GM12878 (cell line): ENCODE measurements around the gene MYO7A. TPM values are rescaled to one million over a fixed set of nuclear protein-coding genes. Genes with fewer than 3 reads are reported as not detected.

Experiments
- ATF7 ChIP-seq: fragments of 450-650 bp; IDR thresholded peaks from 2 replicates; pipeline ENCODE4 v1.6.1; 2016; ENCODE audit warnings: low read depth, mild to moderate bottlenecking
- FOXM1 ChIP-seq: IDR thresholded peaks from 2 replicates; pipeline ENCODE4 v1.6.1; 2012; ENCODE audit warnings: low read depth, mild to moderate bottlenecking, inconsistent platforms, low read length, moderate library complexity
- KAT2A ChIP-seq: conservative IDR thresholded peaks from 2 replicates; pipeline ENCODE4 v1.6.1; 2011; ENCODE audit warnings: low read depth, low read length; ENCODE audit not compliant: control insufficient read depth
- RELA ChIP-seq: fragments of 450-650 bp; IDR thresholded peaks from 2 replicates; pipeline ENCODE4 v1.8.0; 2014; ENCODE audit warnings: borderline replicate concordance; ENCODE audit not compliant: partially characterized antibody
- SREBF2 ChIP-seq: IDR thresholded peaks from 2 replicates; pipeline ENCODE4 v1.6.1; 2012; ENCODE audit warnings: mild to moderate bottlenecking, low read length
- SUPT20H ChIP-seq: IDR thresholded peaks from 2 replicates; pipeline ENCODE4 v1.6.1; 2011; ENCODE audit warnings: low read depth, mild to moderate bottlenecking, low read length, moderate library complexity, borderline replicate concordance; ENCODE audit not compliant: control insufficient read depth
- SUZ12 ChIP-seq: fragments of 200-600 bp; sonication (generic); IDR thresholded peaks from one replicate; pipeline ENCODE4 v1.6.1; 2018; ENCODE audit warnings: antibody characterized with exemption, mild to moderate bottlenecking; ENCODE audit not compliant: unreplicated experiment
- polyA plus RNA-seq, 11 experiments: library from polyadenylated mRNA; depleted of rRNA in 4 of 11; unstranded in 6 of 11; stranded (reverse) in 5 of 11; fragments of >200 nt; fragmentation: Nextera tagmentation in 4 of 11; fragmentation: Illumina TruSeq in 1 of 11; extraction: Ambion mirVana in 4 of 11; extraction: Trizol in 1 of 11; gene quantifications; 1 replicate in 1 of 11; 2 replicates in 10 of 11; pipeline versions ENCODE4 v1.2.1 to v1.2.3, GENCODE V29; 2011 to 2016; ENCODE audit warnings: inconsistent platforms in 2 of 11, missing spikeins in 2 of 11, low read depth in 1 of 11
- total RNA-seq, 4 experiments: library from RNA; depleted of rRNA in 3 of 4; stranded (reverse); fragments of >200 nt in 3 of 4; fragmentation: Illumina TruSeq in 1 of 4; extraction: Trizol in 1 of 4; gene quantifications; 2 replicates each; pipeline versions ENCODE4 v1.2.1 to v1.2.3, GENCODE V29; 2013 to 2021
- TF ChIP-seq, protein P1 (sequence below): fragments of 150-350 bp; IDR thresholded peaks from 2 replicates; pipeline ENCODE4 v1.6.1; 2016; ENCODE audit warnings: low read depth, low read length
- TF ChIP-seq, protein P2 (sequence below): fragments of 450-650 bp; IDR thresholded peaks from 2 replicates; pipeline ENCODE4 v1.6.1; 2016; ENCODE audit warnings: mild to moderate bottlenecking

MYO7A gene
- total and polyA plus RNA-seq, 10 of the 15 experiments (the other 5 are each of a cell fraction or from before 2014, with no cell fraction given) = 0.01 to 0.21 (median 0.04) TPM; not detected in 6

DNA sequence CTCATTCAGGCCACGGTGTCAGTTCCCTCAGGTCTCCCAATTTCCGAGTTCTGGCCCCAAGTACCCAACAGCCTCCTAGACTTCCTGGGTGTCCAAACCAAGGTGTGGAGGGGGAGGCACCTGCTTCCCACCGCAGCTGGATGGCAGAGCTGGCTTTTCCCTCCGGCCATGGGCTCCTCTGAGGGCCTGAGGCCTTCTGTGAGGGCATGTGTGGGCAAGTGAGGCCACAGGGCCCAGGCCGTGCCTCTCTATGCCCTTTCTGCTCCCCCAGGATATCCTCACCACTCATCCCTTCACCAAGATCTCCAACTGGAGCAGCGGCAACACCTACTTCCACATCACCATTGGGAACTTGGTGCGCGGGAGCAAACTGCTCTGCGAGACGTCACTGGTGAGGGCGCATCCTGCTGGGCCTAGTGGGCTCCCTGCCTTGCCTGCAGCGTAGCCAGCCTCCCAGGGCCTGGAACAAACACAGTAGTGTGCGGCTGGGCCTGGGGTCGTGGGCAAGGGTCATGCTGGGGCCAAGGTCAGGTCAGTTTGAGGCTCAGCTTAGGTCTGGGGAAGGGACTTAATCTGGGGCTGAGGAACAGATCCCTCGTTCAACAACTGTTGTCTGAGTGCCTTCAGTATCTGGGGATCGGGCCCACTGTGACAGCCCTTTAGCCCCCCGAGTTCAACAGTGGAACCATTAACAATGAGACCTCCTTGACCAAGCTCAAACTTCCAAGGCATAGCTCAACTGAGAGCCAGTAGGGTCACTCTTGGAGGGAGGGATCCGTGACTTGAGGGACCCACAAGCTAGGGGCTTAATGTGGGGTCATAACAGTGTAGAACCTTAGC is 85.8 kb downstream of the MYO7A start (continued):
- TF ChIP-seq, protein P1, sequence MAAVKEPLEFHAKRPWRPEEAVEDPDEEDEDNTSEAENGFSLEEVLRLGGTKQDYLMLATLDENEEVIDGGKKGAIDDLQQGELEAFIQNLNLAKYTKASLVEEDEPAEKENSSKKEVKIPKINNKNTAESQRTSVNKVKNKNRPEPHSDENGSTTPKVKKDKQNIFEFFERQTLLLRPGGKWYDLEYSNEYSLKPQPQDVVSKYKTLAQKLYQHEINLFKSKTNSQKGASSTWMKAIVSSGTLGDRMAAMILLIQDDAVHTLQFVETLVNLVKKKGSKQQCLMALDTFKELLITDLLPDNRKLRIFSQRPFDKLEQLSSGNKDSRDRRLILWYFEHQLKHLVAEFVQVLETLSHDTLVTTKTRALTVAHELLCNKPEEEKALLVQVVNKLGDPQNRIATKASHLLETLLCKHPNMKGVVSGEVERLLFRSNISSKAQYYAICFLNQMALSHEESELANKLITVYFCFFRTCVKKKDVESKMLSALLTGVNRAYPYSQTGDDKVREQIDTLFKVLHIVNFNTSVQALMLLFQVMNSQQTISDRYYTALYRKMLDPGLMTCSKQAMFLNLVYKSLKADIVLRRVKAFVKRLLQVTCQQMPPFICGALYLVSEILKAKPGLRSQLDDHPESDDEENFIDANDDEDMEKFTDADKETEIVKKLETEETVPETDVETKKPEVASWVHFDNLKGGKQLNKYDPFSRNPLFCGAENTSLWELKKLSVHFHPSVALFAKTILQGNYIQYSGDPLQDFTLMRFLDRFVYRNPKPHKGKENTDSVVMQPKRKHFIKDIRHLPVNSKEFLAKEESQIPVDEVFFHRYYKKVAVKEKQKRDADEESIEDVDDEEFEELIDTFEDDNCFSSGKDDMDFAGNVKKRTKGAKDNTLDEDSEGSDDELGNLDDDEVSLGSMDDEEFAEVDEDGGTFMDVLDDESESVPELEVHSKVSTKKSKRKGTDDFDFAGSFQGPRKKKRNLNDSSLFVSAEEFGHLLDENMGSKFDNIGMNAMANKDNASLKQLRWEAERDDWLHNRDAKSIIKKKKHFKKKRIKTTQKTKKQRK = no peak
- TF ChIP-seq SUPT20H (no peak), FOXM1 (no peak), ATF7 (no peak), SUZ12 (no peak), RELA (no peak), KAT2A (no peak), SREBF2 (no peak)
- TF ChIP-seq, protein P2, sequence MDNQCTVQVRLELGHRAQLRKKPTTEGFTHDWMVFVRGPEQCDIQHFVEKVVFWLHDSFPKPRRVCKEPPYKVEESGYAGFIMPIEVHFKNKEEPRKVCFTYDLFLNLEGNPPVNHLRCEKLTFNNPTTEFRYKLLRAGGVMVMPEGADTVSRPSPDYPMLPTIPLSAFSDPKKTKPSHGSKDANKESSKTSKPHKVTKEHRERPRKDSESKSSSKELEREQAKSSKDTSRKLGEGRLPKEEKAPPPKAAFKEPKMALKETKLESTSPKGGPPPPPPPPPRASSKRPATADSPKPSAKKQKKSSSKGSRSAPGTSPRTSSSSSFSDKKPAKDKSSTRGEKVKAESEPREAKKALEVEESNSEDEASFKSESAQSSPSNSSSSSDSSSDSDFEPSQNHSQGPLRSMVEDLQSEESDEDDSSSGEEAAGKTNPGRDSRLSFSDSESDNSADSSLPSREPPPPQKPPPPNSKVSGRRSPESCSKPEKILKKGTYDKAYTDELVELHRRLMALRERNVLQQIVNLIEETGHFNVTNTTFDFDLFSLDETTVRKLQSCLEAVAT = no peak
- TF ChIP-seq, all 136 proteins: peak for 0
